Glutamatergic neuron (in vitro differentiated cells): ENCODE measurements around the gene PRKACG. TPM values are rescaled to one million over a fixed set of nuclear protein-coding genes. Genes with fewer than 3 reads are reported as not detected.

Experiments used
- DNase-seq: peaks from one replicate; pipeline ENCODE4 v3.0.0; 2022
- H3K27ac Mint-ChIP-seq: one replicate; pipeline ENCODE4 v1.8.0; 2020; ENCODE audit warnings: mild to moderate bottlenecking, mixed read lengths, inconsistent platforms; ENCODE audit not compliant: unreplicated experiment
- H3K27me3 Mint-ChIP-seq: one replicate; pipeline ENCODE4 v1.8.0; 2020; ENCODE audit warnings: mild to moderate bottlenecking, moderate library complexity, mixed read lengths, inconsistent platforms; ENCODE audit not compliant: unreplicated experiment
- H3K36me3 Mint-ChIP-seq: one replicate; pipeline ENCODE4 v1.8.0; 2020; ENCODE audit warnings: mild to moderate bottlenecking, mixed read lengths, inconsistent platforms; ENCODE audit not compliant: unreplicated experiment
- H3K4me1 Mint-ChIP-seq: one replicate; pipeline ENCODE4 v1.8.0; 2020; ENCODE audit warnings: mild to moderate bottlenecking, low read depth, mixed read lengths, inconsistent platforms; ENCODE audit not compliant: unreplicated experiment
- H3K4me3 Mint-ChIP-seq: one replicate; pipeline ENCODE4 v1.8.0; 2020; ENCODE audit warnings: mild to moderate bottlenecking, mixed read lengths, inconsistent platforms; ENCODE audit not compliant: unreplicated experiment
- H3K9me3 Mint-ChIP-seq: one replicate; pipeline ENCODE4 v1.8.0; 2020; ENCODE audit warnings: mild to moderate bottlenecking, moderate library complexity, mixed read lengths, inconsistent platforms; ENCODE audit not compliant: unreplicated experiment
- total RNA-seq: library from RNA; stranded (reverse); fragmentation: NEBNext Ultra II Directional; extraction: Animal tissue kit (Norgen Biotek cat#: 25700); gene quantifications from one replicate; pipeline ENCODE4 v1.2.1, GENCODE V29; 2021; ENCODE audit not compliant: unreplicated experiment
- TF ChIP-seq, protein P1 (sequence below): fragments of 200-600 bp; sonication (generic); IDR thresholded peaks from one replicate; pipeline ENCODE4 v1.5.0; 2021; ENCODE audit not compliant: partially characterized antibody, unreplicated experiment

PRKACG gene
- total RNA-seq, 1 donor from 2014 or later: not detected

DNA sequence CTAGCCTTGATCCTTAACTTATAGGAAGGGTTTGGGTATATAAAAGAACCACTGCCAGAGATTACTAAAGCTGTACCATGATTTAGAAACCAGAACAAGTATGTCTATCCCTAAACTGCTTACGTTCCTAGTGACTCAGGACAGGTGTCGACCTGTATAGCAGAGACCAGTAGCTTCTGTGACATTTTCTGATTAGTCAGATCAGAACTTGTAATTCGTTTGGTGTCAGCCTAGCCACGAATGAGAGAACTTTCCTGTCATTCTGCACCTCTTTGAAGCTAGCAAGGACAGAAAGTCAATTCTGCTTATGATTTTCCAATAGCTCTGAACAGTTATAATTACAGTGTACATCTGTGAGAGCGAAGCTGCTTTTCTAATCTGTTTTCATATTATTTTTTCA lies 39.5 kb downstream of the PRKACG start:
- no peaks in the 10 kb centered on the region for H3K9me3 Mint-ChIP-seq
- TF ChIP-seq, protein P1, sequence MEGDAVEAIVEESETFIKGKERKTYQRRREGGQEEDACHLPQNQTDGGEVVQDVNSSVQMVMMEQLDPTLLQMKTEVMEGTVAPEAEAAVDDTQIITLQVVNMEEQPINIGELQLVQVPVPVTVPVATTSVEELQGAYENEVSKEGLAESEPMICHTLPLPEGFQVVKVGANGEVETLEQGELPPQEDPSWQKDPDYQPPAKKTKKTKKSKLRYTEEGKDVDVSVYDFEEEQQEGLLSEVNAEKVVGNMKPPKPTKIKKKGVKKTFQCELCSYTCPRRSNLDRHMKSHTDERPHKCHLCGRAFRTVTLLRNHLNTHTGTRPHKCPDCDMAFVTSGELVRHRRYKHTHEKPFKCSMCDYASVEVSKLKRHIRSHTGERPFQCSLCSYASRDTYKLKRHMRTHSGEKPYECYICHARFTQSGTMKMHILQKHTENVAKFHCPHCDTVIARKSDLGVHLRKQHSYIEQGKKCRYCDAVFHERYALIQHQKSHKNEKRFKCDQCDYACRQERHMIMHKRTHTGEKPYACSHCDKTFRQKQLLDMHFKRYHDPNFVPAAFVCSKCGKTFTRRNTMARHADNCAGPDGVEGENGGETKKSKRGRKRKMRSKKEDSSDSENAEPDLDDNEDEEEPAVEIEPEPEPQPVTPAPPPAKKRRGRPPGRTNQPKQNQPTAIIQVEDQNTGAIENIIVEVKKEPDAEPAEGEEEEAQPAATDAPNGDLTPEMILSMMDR: no peak
- H3K36me3 Mint-ChIP-seq: no peaks in the 10 kb centered on the region
- peaks cover under 1% of the 10 kb centered on the region for H3K4me1 Mint-ChIP-seq
- no peak overlapping the region for H3K27ac Mint-ChIP-seq
- no peak for DNase-seq
- no peaks in the 10 kb centered on the region for H3K27me3 Mint-ChIP-seq
- H3K4me3 Mint-ChIP-seq: no peak overlapping the region

DNA sequence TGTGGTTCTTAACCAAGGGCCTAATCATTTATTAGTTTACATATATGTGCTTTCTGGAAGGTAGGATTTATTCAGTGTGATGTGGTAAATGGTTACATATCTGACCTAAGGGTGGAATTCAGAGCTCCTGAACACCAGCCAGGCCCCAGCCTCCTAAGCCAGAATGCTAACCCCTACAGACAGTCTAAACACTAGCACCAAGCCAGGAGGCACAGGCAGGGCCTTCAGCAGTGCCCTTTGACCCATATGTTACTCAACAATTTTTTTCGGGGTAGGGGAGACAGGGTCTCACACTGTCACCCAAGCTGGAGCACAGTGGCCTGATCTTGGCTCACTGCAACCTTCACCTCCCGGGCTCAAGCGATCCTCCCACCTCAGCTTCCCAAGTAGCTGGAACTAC lies 40.3 kb downstream of the PRKACG start:
- H3K27me3 Mint-ChIP-seq: no peaks in the 10 kb centered on the region
- TF ChIP-seq, protein P1: no peak
- no peaks in the 10 kb centered on the region for H3K4me1 Mint-ChIP-seq
- no peak overlapping the region for H3K4me3 Mint-ChIP-seq
- no peaks in the 10 kb centered on the region for H3K9me3 Mint-ChIP-seq
- no peak overlapping the region for H3K27ac Mint-ChIP-seq
- H3K36me3 Mint-ChIP-seq: no peaks in the 10 kb centered on the region
- DNase-seq: no peak

DNA sequence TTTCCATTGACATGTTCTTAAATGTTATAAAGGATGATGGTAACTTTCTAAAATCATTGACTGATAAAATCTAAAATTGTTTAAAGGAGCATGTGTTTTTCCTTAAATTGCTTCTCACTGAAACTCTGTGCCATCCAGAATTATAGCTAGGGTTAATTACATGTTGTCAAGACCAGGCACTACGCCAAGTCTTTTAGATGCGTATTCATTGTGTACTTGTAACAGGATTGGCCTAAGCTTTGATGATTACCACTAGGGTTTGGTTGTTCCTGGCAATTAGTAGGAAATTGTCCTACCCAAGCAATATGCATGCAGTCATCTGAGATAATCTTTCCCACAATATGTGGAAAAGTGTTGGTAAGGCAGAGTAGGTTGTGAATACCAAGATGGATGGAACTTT lies 43.8 kb downstream of the PRKACG start:
- no peak overlapping the region for H3K4me3 Mint-ChIP-seq
- DNase-seq: no peak
- H3K9me3 Mint-ChIP-seq: no peaks in the 10 kb centered on the region
- no peaks in the 10 kb centered on the region for H3K36me3 Mint-ChIP-seq
- H3K4me1 Mint-ChIP-seq: no peaks in the 10 kb centered on the region
- TF ChIP-seq, protein P1: no peak
- no peak overlapping the region for H3K27ac Mint-ChIP-seq
- H3K27me3 Mint-ChIP-seq: no peaks in the 10 kb centered on the region

DNA sequence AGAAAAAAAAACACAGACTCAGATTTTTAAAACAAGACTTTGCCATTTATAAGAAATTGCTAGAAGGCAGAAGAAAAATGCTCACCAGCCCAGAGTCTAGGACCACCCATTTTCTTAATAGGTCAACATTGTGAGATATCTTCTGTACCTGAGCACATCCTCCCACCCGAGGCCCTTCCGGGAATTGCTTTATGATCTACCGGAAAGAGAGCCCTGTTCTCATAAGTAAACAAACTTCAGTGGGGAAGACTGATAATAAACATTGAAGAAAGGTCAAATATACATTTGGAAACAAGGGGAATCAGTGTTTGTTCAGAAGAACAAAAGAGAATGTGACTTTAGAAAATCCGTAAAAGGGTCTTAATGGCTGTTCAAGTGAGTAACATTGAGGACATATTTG lies 44.4 kb downstream of the PRKACG start:
- TF ChIP-seq, protein P1: no peak
- no peaks in the 10 kb centered on the region for H3K9me3 Mint-ChIP-seq
- H3K27ac Mint-ChIP-seq: no peak overlapping the region
- H3K4me3 Mint-ChIP-seq: no peak overlapping the region
- H3K4me1 Mint-ChIP-seq: no peaks in the 10 kb centered on the region
- no peaks in the 10 kb centered on the region for H3K36me3 Mint-ChIP-seq
- DNase-seq: no peak
- H3K27me3 Mint-ChIP-seq: no peaks in the 10 kb centered on the region

DNA sequence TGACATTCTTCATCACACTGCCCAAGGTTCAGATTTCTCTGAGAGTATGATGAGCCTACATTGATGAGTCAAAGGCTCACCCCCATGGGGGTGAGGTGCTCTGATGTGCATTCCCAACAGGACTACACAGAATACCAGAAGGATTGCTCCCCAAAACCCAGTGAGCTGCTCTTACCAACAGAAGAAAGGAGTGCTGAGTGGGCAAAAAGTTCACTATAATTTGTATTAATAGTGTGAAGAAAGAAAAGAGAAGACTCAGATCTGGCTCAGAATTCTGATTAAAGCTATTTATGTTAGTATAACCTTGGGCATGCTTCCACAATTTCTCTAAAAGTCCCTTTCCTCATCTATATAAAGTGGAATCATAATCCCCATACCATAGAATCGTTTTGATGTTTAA lies 46.1 kb downstream of the PRKACG start:
- DNase-seq: no peak
- Mint-ChIP-seq H3K27me3 (no peaks in the 10 kb centered on the region), H3K36me3 (no peaks in the 10 kb centered on the region), H3K27ac (no peak overlapping the region), H3K4me3 (no peak overlapping the region), H3K4me1 (no peaks in the 10 kb centered on the region), H3K9me3 (no peaks in the 10 kb centered on the region)
- TF ChIP-seq, protein P1: no peak
